Measurements from ENCODE around the gene TSPAN19. TPM values are rescaled to one million over a fixed set of nuclear protein-coding genes. Genes with fewer than 3 reads are reported as not detected.
"Not testable (repeated sequence)": the region's sequence is repeated elsewhere in the genome, so short reads cannot be mapped to it uniquely, and the experiment has no call there.

The TSPAN19 gene
- total RNA-seq (2014; rRNA removed; shearing (Covaris generic)), result 0.10 TPM in 1 of 2 replicates, not detected in the other
- 0.08 TPM in 1 of 2 replicates, not detected in the other for polyA plus RNA-seq (2014; cell fraction: nucleus; rRNA removed)

DNA sequence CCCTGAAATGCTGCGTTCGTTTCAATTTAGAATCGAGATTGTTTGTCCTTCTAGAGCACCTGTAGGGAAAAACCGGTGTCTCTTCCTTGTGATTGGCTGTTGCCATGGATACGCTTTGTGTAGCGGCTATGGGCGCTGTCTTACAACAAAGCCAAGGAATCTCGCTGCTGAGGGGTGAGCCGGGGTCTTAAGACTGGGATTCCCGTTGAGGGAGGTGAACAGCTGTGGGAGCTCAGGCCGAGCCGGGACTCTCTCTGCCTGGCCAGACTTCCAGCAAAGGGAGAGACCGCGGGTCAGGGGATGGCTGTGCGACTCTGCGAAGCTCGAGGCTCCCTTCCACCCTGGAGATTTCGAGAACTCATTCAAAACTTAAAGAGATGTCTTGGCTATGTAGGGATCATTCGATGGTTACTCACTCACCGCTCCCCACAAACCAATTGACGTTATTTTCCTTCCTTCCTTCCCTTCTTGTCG, at the start of gene TSPAN19, which contains the start of gene LRRIQ1:
Gene TSPAN19, minus strand, starts transcription at position 44 of the 474 bp plus-strand sequence. CDS start 6,331 bp downstream, outside the sequence.
Gene LRRIQ1, plus strand, starts transcription at position 118 of the 474 bp plus-strand sequence. CDS start 1,826 bp downstream, outside the sequence.
- peak; percentile 89 for DNase-seq (ENCODE audit: extremely low read depth, low read depth)

- DNase-seq (ENCODE audit: extremely low read depth, low read depth), result no peak
Observed at GRCh38 chr12:85085066-85085465, 49.0 kb upstream of the TSPAN19 start.

GRCh38 chr12:85076688-85077430, 40.8 kb upstream of the TSPAN19 start:
- DNase-seq (ENCODE audit: extremely low read depth, low read depth), result peak; percentile 58

DNA sequence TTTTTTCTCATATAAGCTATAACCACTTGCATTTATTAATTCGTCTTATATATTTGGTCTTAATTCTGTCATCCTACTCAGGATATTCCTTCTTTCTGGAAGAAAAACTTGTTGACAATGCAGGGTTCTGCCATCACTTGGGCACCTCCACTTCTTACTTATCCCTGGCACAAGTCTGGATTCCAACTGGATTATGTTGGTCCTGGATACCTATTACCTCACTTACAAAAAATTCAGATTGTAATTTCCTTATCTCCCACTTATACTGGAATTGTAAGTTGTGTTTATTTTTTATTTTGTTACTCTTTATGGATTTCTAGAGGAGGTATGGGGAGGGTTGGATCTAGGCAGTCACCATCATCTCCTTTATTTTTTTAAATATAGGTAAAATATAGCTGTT, 36.7 kb upstream of the TSPAN19 start:
- no peak for DNase-seq (ENCODE audit: extremely low read depth, low read depth)

DNA sequence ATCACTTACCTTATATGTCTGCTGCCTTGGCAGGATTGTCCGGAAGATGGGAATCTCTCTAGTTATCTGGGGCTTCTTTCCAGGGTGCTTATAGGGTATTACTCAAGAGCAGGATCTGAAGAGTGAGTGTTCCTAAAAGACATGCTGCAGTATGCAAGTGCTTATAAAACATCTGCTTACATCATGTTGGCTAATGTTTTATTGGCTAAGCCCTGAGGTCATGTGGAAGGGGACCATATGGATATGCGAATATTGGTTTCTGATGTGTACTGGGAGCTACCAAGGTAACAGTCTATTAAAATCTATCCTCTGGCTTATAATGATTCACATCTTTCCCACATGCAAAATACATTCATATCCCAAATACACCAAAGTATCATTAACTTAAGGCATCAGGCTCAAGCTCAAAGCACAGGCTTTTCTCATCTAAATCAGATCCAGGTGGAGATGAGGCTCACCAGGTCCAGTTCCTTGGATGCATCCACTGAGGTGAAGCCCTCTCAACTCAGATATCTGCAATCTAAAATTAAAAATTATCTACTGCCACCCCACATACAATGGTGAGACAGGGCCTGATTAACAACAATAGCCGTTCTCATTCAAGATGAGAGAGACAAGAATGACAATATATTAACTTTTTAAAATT, 29.9 kb upstream of the TSPAN19 start:
- no peak for DNase-seq (ENCODE audit: extremely low read depth, low read depth)

- DNase-seq (ENCODE audit: extremely low read depth, low read depth), result no peak
Observed at GRCh38 chr12:85060916-85061315, 24.8 kb upstream of the TSPAN19 start.

GRCh38 chr12:85059594-85059993, 23.5 kb upstream of the TSPAN19 start:
- DNase-seq (ENCODE audit: extremely low read depth, low read depth), result no peak

- DNase-seq (ENCODE audit: extremely low read depth, low read depth), result no peak
Observed at GRCh38 chr12:85058339-85058738, 22.3 kb upstream of the TSPAN19 start.

DNA sequence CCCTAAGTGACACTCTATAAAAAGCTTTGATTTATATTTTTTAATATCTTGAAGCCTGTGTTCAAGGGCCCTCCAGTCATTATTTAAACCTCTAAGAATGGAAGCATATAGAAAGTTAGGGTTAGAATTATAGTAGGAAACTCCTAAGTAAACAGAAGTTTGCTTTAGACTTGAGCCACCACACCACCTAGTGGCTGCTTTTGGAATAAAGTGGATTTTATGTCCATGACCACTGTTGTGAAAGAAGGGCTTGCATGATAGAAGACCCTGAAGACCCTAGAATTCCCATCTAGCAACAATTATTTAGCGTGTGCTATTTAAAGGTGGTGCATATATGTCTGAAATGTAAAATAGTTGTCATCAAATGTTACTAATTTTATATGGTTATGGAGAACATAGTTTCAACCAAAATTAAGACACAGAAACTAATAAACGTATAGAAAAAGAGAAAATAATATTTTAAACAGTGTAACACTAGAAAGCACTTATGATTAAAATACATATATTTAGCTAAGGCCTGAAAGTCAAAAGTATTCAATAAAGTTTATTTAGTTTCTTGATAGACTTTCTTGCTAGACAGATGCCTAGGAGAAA, 21.4 kb upstream of the TSPAN19 start:
- peak; percentile 59 for DNase-seq (ENCODE audit: extremely low read depth, low read depth)

GRCh38 chr12:85043829-85044228, 7.8 kb upstream of the TSPAN19 start:
- no peak for DNase-seq (ENCODE audit: extremely low read depth, low read depth)

- DNase-seq (ENCODE audit: extremely low read depth, low read depth), result no peak
Observed at GRCh38 chr12:85041395-85041794, 5.3 kb upstream of the TSPAN19 start.

DNA sequence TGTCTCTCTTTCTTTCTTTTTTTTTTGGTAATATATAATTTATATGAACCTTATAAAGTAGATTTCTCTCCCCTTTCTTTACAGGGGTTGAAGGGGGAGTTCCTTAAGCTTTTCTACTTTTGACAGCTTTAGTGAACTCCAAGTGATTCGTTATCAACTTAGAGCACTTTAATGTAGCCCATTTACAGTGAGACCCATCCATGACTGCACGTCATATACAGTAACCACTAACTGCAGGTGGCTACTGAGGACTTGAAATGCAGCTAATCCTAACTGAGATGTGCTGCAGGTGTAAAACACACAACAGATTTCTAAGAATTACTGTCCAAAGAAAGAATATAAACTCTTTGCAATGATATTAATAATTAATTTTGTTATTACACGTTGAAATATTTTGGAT, 656 bp upstream of the TSPAN19 start:
- no peak for DNase-seq (ENCODE audit: extremely low read depth, low read depth)

GRCh38 chr12:85029456-85029855, 6.6 kb downstream of the TSPAN19 start:
- peak; percentile 51 for DNase-seq (ENCODE audit: extremely low read depth, low read depth)

- DNase-seq (ENCODE audit: extremely low read depth, low read depth), result no peak
Observed at GRCh38 chr12:85018098-85018497, 18.0 kb downstream of the TSPAN19 start.

GRCh38 chr12:85017618-85018017, 18.5 kb downstream of the TSPAN19 start:
- DNase-seq (ENCODE audit: extremely low read depth, low read depth), result no peak

DNA sequence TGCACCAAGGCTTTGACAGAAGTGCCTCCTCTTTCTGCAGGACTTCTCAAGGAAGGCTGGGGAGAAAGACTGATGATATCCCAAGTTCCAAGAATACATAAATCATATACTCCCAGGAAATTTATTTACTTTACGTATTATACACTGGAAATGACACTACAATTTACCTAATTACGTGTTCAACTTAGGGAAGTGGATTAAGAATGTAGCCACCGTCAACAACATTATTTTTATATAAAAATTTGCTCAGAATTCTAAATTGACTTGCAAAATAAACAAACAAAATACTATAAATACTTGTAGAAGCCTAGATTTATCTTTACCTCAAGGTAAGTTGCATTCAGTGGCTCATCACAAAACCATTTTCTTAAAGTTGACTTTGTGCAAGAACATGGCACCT, 18.9 kb downstream of the TSPAN19 start:
- DNase-seq (ENCODE audit: extremely low read depth, low read depth), result no peak

DNA sequence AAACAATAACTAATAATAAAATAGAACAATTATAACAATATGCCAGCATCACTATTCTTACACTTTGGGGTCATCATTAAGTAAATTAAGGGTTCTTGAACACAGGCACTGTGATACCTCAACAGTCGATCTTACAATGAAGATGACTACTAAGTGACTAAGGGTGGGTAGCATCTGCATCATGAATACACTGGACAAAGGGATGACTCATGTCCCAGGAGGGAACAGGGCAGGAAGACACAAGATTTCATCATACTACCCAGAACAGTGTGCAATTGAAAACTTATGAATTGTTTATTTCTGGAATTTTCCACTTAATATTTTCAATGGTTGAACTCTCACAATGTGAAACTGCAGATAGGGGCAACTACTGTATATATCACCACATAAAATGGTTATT, 19.7 kb downstream of the TSPAN19 start:
- DNase-seq (ENCODE audit: extremely low read depth, low read depth), result peak; percentile 87

DNA sequence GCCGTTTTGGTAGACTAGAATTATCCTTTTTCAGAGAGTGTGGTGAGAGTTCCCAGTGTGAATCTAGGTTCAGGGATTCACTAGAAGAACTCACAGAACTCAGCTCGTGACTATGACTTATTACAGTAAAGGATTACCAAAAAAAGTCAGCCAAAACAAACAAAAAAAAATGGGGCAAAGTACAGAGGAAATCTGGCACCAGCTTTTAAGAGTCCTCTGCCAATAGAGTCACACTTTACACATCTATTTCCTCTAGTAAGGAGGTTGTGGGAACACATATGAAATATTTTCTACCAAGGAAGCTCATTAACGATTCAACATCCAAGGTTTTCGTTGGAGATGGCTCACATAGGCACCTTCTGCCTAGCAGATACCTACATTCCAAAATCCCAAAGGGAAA, 28.2 kb downstream of the TSPAN19 start:
- DNase-seq (ENCODE audit: extremely low read depth, low read depth), result no peak

DNA sequence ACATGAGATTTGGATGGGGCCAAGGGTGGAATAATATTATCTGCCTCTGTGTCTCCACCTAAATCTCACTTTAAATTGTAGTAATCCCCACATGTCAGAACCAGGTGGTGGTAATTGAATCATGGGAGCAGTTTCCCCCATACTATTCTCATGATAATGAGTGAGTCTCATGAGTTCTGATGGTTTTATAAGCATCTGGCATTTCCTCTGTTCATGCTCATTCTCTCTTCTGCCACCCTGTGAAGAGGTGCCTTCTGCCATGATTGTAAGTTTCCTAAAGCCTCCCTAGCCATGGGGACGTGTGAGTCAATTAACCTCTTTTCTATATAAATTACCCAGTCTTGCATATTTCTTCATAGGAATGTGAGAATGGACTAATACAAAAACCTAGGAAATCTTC, 29.9 kb downstream of the TSPAN19 start:
- DNase-seq (ENCODE audit: extremely low read depth, low read depth), result no peak

GRCh38 chr12:85005615-85006014, 30.5 kb downstream of the TSPAN19 start:
- no peak for DNase-seq (ENCODE audit: extremely low read depth, low read depth)

DNA sequence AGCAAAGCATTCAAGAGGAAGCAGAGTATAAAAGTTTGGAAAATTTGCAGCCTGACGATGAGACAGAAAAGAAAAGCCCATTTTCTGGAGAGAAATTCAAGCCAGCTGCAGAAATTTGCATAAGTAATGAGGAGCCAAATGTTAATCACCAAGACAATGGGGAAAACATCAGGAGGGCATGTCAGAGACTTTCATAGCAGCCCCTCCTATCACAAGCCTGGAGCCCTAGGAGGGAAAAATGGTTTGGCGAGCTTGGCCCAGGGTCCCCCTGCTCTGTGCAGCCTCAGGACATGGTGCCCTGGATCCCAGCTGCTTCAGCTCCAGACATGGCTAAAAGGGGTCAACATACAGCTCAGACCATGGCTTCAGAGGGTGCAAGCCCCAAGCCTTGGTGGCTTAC, 31.0 kb downstream of the TSPAN19 start:
- DNase-seq (ENCODE audit: extremely low read depth, low read depth), result not testable (repeated sequence)

Measured in NCI-H460 (cell line).